SU-DHL-6 (cell line): Measurements from ENCODE around the gene EVI5L.

Experiments
- EZH2phosphoT487 ChIP-seq: fragments of 200-600 bp; sonication (generic), shearing (Covaris generic); conservative IDR thresholded peaks from 2 replicates; pipeline ENCODE4 v1.6.1; 2018; ENCODE audit warnings: mild to moderate bottlenecking, antibody characterized with exemption, low read length, moderate library complexity, mixed read lengths
- TF ChIP-seq, protein P1 (sequence below): fragments of 200-600 bp; sonication (generic); IDR thresholded peaks from one replicate; pipeline ENCODE4 v1.5.1; 2017; ENCODE audit warnings: antibody characterized with exemption, mild to moderate bottlenecking, low read length, moderate library complexity; ENCODE audit not compliant: insufficient read depth, poor library complexity, severe bottlenecking

DNA sequence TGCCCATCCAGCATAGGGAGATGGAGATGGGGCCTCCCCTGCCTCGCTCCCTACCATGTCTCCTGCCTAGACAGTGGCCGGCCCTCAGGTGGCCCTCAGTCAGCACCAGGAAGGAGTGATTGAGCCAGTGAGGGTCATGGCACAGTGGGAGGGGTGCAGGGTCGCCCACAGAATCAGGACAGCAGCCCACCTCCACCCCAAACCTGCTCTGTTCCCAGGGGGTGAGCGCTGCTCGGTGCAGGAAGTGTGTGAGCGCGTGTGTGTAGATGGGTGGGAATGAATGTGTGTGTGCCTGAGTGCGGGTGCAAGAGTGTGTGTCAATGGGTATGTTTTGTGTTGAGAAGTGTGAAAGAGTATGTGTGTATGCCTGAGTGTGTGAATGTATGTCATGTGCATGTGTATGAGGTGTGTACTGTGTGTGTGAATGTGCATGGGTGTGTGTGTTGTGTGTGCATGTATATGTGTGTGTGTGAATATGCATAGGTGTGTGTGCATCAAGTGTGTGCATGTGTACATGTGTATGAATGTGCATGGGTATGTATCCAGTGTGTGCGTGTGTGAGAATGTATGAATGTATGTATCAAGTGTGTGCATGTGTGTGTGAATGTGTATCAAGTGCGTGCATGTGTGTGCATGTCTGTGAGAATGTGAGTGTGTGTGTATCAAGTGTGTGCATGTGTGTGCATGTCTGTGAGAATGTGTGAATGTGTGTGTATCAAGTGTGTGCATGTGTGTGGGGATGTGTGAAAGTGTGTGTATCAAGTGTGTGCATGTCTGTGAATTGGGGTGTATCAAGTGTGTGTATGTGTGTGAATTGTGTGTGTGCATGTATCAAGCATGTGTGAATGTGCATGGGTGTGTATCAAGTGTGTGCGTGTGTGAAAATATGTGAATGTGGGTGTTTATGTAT is 12.0 kb downstream of the EVI5L start:
- TF ChIP-seq, protein P1, sequence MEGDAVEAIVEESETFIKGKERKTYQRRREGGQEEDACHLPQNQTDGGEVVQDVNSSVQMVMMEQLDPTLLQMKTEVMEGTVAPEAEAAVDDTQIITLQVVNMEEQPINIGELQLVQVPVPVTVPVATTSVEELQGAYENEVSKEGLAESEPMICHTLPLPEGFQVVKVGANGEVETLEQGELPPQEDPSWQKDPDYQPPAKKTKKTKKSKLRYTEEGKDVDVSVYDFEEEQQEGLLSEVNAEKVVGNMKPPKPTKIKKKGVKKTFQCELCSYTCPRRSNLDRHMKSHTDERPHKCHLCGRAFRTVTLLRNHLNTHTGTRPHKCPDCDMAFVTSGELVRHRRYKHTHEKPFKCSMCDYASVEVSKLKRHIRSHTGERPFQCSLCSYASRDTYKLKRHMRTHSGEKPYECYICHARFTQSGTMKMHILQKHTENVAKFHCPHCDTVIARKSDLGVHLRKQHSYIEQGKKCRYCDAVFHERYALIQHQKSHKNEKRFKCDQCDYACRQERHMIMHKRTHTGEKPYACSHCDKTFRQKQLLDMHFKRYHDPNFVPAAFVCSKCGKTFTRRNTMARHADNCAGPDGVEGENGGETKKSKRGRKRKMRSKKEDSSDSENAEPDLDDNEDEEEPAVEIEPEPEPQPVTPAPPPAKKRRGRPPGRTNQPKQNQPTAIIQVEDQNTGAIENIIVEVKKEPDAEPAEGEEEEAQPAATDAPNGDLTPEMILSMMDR: no peak
- TF ChIP-seq EZH2phosphoT487: no peak
